Measurements from ENCODE around the gene ABCC4. TPM values are rescaled to one million over a fixed set of nuclear protein-coding genes. Genes with fewer than 3 reads are reported as not detected.

Gene ABCC4
- total and polyA plus RNA-seq, 2 experiments from 2014 or later: 4.3 to 12.2 TPM

DNA sequence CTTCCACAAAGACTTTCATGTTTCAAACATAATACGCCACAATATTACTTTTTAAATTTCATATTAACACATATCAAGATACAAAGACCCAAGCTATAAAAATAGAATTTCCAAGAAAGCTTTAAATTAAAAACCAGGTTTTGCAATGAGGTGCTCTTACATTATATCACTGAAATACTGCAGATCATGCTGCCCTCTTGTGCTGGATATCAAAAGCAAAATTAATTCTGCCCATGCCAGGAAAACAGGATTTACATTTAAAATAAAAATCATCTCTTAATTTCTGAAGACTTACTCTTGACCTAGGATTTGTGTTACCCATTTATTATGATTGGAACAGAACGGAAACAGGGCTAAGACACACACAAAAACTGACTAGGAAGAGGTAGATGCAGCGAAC, 145.0 kb downstream of the ABCC4 start:
- TF ChIP-seq, protein P1, sequence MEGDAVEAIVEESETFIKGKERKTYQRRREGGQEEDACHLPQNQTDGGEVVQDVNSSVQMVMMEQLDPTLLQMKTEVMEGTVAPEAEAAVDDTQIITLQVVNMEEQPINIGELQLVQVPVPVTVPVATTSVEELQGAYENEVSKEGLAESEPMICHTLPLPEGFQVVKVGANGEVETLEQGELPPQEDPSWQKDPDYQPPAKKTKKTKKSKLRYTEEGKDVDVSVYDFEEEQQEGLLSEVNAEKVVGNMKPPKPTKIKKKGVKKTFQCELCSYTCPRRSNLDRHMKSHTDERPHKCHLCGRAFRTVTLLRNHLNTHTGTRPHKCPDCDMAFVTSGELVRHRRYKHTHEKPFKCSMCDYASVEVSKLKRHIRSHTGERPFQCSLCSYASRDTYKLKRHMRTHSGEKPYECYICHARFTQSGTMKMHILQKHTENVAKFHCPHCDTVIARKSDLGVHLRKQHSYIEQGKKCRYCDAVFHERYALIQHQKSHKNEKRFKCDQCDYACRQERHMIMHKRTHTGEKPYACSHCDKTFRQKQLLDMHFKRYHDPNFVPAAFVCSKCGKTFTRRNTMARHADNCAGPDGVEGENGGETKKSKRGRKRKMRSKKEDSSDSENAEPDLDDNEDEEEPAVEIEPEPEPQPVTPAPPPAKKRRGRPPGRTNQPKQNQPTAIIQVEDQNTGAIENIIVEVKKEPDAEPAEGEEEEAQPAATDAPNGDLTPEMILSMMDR (conservative IDR thresholded peaks at IDR 0.05; ENCODE audit: low read depth in 2 of 2): peak; percentile 48 to 51
- TF ChIP-seq CREB1 (CRISPR knock-in tag; IDR thresholded peaks at IDR 0.05; ENCODE audit: low read depth) (no peak), EZH2phosphoT487 (IDR thresholded peaks at IDR 0.05; ENCODE audit: unreplicated experiment) (no peak), JUNB (IDR thresholded peaks at IDR 0.05; ENCODE audit: unreplicated experiment) (no peak)
- H3K4me3 Mint-ChIP-seq: no peak overlapping the region
- no peak for DNase-seq (ENCODE audit: low spot score)
- H3F3A ChIP-seq (replicated peaks; ENCODE audit: low read depth): no peaks in the 10 kb centered on the region
- H3K4me3 ChIP-seq: no peak overlapping the region
- H3K27ac Mint-ChIP-seq: no peak overlapping the region
- peaks cover 3% of the 10 kb centered on the region for H3K27me3 Mint-ChIP-seq (ENCODE audit: insufficient read depth, low read depth, poor library complexity)
- H3K27ac ChIP-seq (ENCODE audit: low read depth): no peak overlapping the region
- peaks cover 14% of the 10 kb centered on the region; the same call in 1 of the 2 replicates for H3K27me3 ChIP-seq (ENCODE audit: insufficient read depth)
- peaks cover 29% of the 10 kb centered on the region for H3K4me1 Mint-ChIP-seq
- H3K4me2 ChIP-seq: no peak overlapping the region
- H2AFZ ChIP-seq: no peak overlapping the region
- no peaks in the 10 kb centered on the region for H3K9me3 Mint-ChIP-seq
- no peaks in the 10 kb centered on the region for H3K36me3 Mint-ChIP-seq (ENCODE audit: low read depth)
- H4K20me1 ChIP-seq (replicated peaks; ENCODE audit: insufficient read depth): no peaks in the 10 kb centered on the region
- no peak for ATAC-seq
- H3K4me1 ChIP-seq (ENCODE audit: insufficient read depth): peaks cover 32% of the 10 kb centered on the region
- no peaks in the 10 kb centered on the region for H3K79me2 ChIP-seq (replicated peaks; ENCODE audit: insufficient read depth)
- H3K36me3 ChIP-seq (ENCODE audit: insufficient read depth): no peaks in the 10 kb centered on the region
- H3K9me2 ChIP-seq (ENCODE audit: insufficient read depth): no peaks in the 10 kb centered on the region

DNA sequence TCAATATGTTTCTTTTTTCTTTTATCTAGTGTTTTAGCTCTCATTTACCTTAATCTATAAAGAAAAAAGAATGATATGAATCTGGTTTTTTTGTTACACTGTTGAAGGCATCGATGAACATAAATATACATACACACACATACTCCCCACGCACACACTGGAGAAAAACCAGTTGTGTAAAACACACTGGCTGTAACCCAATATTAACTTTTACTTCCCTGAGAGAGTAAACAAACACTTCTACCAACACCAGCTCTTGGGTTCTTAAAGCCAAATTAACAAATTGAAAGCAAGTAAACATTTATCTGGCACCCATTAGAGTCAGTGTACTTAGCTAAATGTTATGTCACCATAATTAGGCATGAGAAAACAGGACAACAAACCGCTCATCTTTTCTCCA, 145.7 kb downstream of the ABCC4 start:
- Mint-ChIP-seq H3K27me3 (ENCODE audit: insufficient read depth, low read depth, poor library complexity) (peaks cover 3% of the 10 kb centered on the region), H3K4me3 (no peak overlapping the region), H3K36me3 (ENCODE audit: low read depth) (no peaks in the 10 kb centered on the region), H3K27ac (no peak overlapping the region), H3K9me3 (no peaks in the 10 kb centered on the region), H3K4me1 (peaks cover 29% of the 10 kb centered on the region)
- Histone ChIP-seq H3K4me3 (no peak overlapping the region), H2AFZ (no peak overlapping the region), H3K4me2 (no peak overlapping the region), H3K27ac (ENCODE audit: low read depth) (no peak overlapping the region), H4K20me1 (replicated peaks; ENCODE audit: insufficient read depth) (no peaks in the 10 kb centered on the region), H3K4me1 (ENCODE audit: insufficient read depth) (peaks cover 25% of the 10 kb centered on the region), H3F3A (replicated peaks; ENCODE audit: low read depth) (no peaks in the 10 kb centered on the region), H3K79me2 (replicated peaks; ENCODE audit: insufficient read depth) (no peaks in the 10 kb centered on the region), H3K9me2 (ENCODE audit: insufficient read depth) (no peaks in the 10 kb centered on the region), H3K36me3 (ENCODE audit: insufficient read depth) (no peaks in the 10 kb centered on the region), H3K27me3 (ENCODE audit: insufficient read depth) (peaks cover 14% of the 10 kb centered on the region; the same call in 1 of the 2 replicates)
- no peak for DNase-seq (ENCODE audit: low spot score)
- ATAC-seq: no peak
- TF ChIP-seq, protein P2, sequence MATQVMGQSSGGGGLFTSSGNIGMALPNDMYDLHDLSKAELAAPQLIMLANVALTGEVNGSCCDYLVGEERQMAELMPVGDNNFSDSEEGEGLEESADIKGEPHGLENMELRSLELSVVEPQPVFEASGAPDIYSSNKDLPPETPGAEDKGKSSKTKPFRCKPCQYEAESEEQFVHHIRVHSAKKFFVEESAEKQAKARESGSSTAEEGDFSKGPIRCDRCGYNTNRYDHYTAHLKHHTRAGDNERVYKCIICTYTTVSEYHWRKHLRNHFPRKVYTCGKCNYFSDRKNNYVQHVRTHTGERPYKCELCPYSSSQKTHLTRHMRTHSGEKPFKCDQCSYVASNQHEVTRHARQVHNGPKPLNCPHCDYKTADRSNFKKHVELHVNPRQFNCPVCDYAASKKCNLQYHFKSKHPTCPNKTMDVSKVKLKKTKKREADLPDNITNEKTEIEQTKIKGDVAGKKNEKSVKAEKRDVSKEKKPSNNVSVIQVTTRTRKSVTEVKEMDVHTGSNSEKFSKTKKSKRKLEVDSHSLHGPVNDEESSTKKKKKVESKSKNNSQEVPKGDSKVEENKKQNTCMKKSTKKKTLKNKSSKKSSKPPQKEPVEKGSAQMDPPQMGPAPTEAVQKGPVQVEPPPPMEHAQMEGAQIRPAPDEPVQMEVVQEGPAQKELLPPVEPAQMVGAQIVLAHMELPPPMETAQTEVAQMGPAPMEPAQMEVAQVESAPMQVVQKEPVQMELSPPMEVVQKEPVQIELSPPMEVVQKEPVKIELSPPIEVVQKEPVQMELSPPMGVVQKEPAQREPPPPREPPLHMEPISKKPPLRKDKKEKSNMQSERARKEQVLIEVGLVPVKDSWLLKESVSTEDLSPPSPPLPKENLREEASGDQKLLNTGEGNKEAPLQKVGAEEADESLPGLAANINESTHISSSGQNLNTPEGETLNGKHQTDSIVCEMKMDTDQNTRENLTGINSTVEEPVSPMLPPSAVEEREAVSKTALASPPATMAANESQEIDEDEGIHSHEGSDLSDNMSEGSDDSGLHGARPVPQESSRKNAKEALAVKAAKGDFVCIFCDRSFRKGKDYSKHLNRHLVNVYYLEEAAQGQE (IDR thresholded peaks at IDR 0.05; ENCODE audit: unreplicated experiment): no peak
- TF ChIP-seq ZNF114 (CRISPR knock-in tag; IDR thresholded peaks at IDR 0.05): no peak
- TF ChIP-seq, protein P3, sequence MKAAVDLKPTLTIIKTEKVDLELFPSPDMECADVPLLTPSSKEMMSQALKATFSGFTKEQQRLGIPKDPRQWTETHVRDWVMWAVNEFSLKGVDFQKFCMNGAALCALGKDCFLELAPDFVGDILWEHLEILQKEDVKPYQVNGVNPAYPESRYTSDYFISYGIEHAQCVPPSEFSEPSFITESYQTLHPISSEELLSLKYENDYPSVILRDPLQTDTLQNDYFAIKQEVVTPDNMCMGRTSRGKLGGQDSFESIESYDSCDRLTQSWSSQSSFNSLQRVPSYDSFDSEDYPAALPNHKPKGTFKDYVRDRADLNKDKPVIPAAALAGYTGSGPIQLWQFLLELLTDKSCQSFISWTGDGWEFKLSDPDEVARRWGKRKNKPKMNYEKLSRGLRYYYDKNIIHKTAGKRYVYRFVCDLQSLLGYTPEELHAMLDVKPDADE (IDR thresholded peaks at IDR 0.05): no peak
- TF ChIP-seq, protein P4, sequence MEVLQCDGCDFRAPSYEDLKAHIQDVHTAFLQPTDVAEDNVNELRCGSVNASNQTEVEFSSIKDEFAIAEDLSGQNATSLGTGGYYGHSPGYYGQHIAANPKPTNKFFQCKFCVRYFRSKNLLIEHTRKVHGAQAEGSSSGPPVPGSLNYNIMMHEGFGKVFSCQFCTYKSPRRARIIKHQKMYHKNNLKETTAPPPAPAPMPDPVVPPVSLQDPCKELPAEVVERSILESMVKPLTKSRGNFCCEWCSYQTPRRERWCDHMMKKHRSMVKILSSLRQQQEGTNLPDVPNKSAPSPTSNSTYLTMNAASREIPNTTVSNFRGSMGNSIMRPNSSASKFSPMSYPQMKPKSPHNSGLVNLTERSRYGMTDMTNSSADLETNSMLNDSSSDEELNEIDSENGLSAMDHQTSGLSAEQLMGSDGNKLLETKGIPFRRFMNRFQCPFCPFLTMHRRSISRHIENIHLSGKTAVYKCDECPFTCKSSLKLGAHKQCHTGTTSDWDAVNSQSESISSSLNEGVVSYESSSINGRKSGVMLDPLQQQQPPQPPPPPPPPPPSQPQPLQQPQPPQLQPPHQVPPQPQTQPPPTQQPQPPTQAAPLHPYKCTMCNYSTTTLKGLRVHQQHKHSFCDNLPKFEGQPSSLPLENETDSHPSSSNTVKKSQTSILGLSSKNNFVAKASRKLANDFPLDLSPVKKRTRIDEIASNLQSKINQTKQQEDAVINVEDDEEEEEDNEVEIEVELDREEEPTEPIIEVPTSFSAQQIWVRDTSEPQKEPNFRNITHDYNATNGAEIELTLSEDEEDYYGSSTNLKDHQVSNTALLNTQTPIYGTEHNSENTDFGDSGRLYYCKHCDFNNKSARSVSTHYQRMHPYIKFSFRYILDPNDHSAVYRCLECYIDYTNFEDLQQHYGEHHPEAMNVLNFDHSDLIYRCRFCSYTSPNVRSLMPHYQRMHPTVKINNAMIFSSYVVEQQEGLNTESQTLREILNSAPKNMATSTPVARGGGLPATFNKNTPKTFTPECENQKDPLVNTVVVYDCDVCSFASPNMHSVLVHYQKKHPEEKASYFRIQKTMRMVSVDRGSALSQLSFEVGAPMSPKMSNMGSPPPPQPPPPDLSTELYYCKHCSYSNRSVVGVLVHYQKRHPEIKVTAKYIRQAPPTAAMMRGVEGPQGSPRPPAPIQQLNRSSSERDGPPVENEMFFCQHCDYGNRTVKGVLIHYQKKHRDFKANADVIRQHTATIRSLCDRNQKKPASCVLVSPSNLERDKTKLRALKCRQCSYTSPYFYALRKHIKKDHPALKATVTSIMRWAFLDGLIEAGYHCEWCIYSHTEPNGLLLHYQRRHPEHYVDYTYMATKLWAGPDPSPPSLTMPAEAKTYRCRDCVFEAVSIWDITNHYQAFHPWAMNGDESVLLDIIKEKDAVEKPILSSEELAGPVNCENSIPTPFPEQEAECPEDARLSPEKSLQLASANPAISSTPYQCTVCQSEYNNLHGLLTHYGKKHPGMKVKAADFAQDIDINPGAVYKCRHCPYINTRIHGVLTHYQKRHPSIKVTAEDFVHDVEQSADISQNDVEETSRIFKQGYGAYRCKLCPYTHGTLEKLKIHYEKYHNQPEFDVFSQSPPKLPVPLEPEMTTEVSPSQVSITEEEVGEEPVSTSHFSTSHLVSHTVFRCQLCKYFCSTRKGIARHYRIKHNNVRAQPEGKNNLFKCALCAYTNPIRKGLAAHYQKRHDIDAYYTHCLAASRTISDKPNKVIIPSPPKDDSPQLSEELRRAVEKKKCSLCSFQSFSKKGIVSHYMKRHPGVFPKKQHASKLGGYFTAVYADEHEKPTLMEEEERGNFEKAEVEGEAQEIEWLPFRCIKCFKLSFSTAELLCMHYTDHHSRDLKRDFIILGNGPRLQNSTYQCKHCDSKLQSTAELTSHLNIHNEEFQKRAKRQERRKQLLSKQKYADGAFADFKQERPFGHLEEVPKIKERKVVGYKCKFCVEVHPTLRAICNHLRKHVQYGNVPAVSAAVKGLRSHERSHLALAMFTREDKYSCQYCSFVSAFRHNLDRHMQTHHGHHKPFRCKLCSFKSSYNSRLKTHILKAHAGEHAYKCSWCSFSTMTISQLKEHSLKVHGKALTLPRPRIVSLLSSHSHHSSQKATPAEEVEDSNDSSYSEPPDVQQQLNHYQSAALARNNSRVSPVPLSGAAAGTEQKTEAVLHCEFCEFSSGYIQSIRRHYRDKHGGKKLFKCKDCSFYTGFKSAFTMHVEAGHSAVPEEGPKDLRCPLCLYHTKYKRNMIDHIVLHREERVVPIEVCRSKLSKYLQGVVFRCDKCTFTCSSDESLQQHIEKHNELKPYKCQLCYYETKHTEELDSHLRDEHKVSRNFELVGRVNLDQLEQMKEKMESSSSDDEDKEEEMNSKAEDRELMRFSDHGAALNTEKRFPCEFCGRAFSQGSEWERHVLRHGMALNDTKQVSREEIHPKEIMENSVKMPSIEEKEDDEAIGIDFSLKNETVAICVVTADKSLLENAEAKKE (CRISPR knock-in tag; IDR thresholded peaks at IDR 0.05): no peak
